Epithelial cell of prostate (primary cell): Measurements from ENCODE around the gene HECTD4.

Source experiments
- DNase-seq: peaks from one replicate; pipeline ENCODE4 v3.0.0-alpha.2; 2011; ENCODE audit warnings: low read depth, low spot score
- H3K27ac ChIP-seq: fragments of 450-650 bp; 2 replicates; pipeline ENCODE4 v1.5.1; 2017; ENCODE audit warnings: mild to moderate bottlenecking

Gene HECTD4

DNA sequence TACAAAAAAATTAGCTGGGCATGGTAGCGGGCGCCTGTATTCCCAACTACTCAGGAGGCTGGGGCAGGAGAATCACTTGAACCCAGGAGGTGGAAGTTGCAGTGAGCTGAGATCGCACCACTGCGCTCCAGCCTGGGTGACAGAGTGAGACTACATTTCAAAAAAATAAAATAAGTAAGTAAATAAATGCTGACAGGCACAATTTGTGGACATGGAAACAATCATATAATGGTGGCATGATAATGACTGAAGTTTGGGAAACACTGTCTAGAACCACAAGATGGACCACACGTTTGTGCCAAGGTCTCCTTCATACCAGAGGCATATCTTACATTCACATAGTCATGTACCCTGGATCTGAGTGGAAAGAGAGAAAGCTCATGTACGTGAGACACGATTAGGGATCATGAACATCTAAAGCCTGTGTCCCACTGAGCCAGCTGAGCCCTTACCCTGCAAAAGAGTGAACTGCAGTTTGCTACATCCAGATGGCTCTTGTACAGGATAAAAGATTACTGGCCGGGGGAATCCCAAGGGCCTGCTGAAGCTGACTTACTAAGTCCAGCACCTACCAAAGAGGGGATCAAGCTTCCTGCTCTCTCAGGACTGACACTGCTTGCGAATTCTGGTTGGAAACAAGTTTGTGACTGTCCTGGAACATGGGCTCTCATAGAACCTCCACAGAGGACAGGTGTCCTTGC is 194.0 kb downstream of the HECTD4 start:
- DNase-seq: no peak
- no peak overlapping the region for H3K27ac ChIP-seq

DNA sequence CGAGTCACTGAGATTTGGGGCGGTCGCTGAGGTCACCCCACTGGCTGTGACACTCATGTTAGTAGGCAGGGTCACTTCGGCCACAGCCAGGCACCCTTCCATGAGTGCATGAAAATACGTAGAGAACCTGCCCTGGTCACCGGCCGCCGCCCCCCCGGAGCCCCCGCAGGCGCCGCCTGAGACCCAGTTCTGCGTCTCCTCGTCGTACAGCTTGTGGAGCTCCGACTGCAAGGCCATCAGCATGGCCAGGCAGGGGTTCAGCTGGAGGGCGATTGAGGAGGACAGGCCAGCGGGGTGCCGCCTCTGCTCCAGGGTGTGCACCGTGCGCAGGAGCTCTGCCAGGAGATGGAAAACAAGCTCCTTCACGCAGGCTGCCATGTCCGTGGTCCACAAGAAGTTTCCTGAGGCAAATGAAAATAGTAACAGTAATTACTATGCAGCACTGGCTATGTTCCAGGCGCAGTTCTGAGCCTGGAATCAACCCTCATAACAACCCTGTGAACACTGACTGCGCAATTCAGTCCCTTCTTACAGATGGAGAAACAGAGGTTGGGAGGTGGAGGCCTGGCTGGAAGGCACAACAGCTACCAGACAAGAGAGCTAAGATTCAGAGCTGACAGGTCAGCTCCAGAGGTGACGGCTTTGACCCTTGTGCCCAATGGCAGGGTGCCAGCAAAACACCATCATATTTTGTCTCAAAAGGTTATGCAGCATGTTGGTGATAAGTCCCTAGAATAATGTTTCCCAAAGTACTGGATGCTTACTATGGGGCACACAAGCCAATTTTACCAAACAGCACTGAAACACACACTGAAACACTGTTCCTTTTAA is 196.9 kb downstream of the HECTD4 start:
- no peak for DNase-seq
- H3K27ac ChIP-seq: no peak overlapping the region

- DNase-seq: no peak
- H3K27ac ChIP-seq: no peak overlapping the region
Measured at GRCh38 chr12:112184056-112184887, 198.0 kb downstream of the HECTD4 start.

- no peak for DNase-seq
- no peak overlapping the region for H3K27ac ChIP-seq
Measured at GRCh38 chr12:112183141-112184021, 198.8 kb downstream of the HECTD4 start.

DNA sequence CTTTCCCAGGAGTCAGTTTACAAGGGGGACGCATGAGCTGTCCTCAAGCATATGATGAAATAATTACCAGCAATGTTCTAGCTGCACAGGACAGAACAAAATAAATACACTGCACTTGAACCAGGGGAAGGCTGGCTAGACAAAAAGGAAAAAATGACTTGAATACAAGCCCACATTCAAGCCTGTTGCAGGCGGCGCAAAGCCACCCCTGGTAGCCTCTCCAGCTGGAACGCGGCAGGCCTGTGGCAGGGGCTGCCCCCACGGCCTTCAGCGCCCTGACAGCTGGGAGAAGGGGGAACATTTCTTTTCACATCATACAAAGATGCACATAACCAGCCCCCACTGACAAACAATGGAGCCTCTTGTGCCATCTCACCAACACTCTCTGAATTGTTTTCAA is 199.7 kb downstream of the HECTD4 start:
- no peak for DNase-seq

GRCh38 chr12:112180422-112180821 is 201.8 kb downstream of the HECTD4 start:
- no peak overlapping the region for H3K27ac ChIP-seq
- no peak for DNase-seq

More for the DNA sequence above, 199.7 kb downstream of the HECTD4 start:
- H3K27ac ChIP-seq: no peak overlapping the region

DNA sequence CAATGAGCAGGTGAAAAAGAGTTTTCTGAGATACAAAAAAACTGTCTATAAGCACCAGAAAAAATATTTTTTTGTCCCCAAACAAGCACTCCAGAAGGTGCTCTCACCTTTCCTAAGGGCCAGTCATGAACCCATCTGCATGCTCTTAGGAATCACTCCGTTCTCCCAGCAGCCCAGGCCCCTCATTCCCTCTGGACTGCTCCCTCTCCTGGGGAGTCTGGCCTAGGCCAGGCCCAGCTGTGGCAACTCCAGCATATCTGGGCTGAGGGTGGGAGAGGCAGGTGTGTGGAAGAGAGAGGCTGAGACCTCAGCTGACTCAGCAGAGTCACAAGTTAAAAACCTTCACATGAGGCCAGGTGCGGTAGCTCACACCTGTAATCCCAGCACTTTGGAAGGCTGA is 202.3 kb downstream of the HECTD4 start:
- DNase-seq: no peak
- no peak overlapping the region for H3K27ac ChIP-seq

- H3K27ac ChIP-seq: no peak overlapping the region
- no peak for DNase-seq
Measured at GRCh38 chr12:112179341-112179740, 202.9 kb downstream of the HECTD4 start.

DNA sequence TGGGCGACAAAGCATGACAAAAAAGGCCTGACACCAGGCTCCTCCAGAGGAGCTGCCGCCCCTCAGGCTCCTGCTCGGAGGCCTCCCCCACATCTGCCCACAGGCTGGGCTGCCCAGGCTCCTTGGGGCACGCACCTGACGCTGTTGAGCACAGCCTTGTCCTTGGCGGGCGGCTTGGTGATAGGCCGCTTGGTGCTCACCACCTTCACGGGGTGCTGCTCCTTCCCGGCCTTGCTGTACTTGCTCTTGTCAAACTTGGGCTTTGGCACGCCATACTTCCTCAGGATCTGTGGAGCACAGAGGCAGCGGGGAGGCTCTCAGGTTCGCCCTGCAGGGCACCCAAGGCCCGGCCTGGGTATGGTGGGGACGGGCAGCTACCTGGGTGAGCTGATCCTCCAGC is 203.4 kb downstream of the HECTD4 start:
- DNase-seq: no peak

GRCh38 chr12:112176321-112177010 is 205.8 kb downstream of the HECTD4 start:
- no peak for DNase-seq
- H3K27ac ChIP-seq: no peak overlapping the region

More for the DNA sequence above, 203.4 kb downstream of the HECTD4 start:
- no peak overlapping the region for H3K27ac ChIP-seq

GRCh38 chr12:112175361-112176155 is 206.7 kb downstream of the HECTD4 start:
- H3K27ac ChIP-seq: no peak overlapping the region

GRCh38 chr12:112172556-112173324 is 209.5 kb downstream of the HECTD4 start:
- DNase-seq: no peak
- H3K27ac ChIP-seq: no peak overlapping the region

More at GRCh38 chr12:112175361-112176155, 206.7 kb downstream of the HECTD4 start:
- no peak for DNase-seq

DNA sequence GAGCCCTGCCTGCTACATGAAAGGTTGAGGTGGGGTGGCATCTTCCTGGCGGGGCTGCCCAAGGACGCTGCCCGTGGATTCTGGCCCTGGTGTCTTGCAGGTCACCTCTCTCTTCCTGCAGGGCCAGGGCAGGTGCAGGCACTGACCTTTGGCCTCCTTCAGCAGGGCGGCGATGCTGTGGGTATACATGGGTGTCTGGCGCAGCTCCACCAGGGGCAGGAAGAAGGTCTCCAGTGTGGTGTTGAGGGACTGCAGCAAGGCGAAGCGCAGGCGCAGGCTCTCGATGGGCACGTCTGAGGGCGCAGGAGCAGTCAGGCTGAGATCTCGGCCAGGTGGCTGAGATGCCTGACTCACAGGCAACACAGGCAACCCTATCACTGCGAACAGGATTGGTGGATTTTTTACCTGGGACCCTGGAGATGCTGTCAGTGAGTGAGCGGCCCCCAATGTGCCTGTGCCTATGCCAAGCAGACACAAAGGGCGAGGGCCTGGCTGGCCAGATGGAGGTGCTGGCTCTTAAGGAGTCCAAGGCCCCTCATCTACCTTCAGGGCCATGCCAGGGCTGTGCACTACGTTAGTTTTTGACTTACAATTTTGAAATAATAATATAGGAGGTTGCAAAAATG is 211.1 kb downstream of the HECTD4 start:
- no peak for DNase-seq
- H3K27ac ChIP-seq: no peak overlapping the region

GRCh38 chr12:112170376-112170775 is 211.9 kb downstream of the HECTD4 start:
- no peak overlapping the region for H3K27ac ChIP-seq
- no peak for DNase-seq

DNA sequence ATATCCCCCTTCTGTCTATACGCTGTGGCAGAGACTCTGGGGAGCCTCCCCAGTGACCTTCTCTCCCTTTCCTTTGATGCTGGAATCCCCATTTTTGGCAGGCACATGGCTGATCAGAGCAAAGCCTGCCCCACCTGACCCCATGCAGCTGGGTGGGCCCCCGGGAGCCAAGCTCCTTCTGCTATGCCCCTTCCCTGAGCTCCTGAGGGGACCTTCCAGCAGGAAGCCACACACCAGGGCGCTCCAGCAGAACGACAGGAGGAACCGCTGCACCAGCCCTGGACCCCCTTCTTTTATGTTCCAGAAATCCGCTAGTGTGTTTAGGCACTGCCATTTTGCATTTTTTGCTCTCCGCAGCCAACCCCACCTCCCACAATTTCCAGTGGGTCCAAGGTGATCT is 212.3 kb downstream of the HECTD4 start:
- no peak overlapping the region for H3K27ac ChIP-seq
- no peak for DNase-seq

DNA sequence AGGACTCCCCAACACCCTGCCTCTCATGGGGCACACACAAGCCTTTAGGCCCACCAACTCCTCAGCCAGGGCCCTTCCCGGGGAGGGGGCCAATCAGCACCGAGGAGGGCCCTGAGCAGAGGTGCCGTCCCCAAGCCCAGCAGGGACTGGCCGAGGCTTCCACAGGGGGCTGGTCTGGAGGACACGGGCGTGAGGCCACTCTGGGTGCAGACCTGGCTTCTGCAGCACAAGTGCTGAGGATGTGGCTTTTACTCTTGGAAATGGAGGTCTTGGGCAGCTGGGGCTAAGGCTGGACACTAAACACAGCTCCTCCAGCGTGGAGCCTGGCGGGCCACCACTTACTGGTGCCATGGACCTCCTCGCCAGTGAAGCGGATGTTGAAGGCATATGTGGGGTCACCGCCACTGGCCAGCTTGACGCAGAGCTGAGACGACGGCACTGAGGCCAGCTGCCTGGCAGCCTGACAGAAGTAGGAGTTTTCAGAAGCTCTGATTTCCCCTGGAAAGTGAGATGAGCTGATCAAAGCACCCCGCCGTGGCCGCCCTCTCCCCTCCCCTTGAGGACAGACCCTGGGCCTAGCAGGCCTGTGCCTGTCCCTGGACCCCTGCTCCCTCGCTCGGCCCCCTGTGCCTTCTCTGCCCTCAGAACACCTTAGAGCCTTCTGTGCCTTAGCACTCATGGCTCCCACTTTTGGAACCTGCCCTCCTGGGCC is 212.9 kb downstream of the HECTD4 start:
- no peak overlapping the region for H3K27ac ChIP-seq
- DNase-seq: no peak

GRCh38 chr12:112168561-112168971 is 213.7 kb downstream of the HECTD4 start:
- DNase-seq: no peak
- no peak overlapping the region for H3K27ac ChIP-seq
